Measurements from ENCODE around the gene BLNK. TPM values are rescaled to one million over a fixed set of nuclear protein-coding genes. Genes with fewer than 3 reads are reported as not detected.

Gene BLNK
- total and polyA plus RNA-seq, 2 experiments from 2014 or later = 0.11 TPM; not detected in 1

GRCh38 chr10:96249264-96249663 is 22.1 kb downstream of the BLNK start:
- Histone ChIP-seq H3K4me1 (ENCODE audit: insufficient read depth) (no peaks in the 10 kb centered on the region; the same call in 1 of the 2 replicates), H2AFZ (peak overlapping the region; percentile 97), H3K79me2 (replicated peaks; ENCODE audit: insufficient read depth) (no peaks in the 10 kb centered on the region), H3K9me2 (ENCODE audit: insufficient read depth) (no peaks in the 10 kb centered on the region; the same call in 1 of the 2 replicates), H3K36me3 (ENCODE audit: insufficient read depth) (no peaks in the 10 kb centered on the region), H4K20me1 (replicated peaks; ENCODE audit: insufficient read depth) (no peaks in the 10 kb centered on the region), H3K4me2 (no peak overlapping the region), H3K27ac (ENCODE audit: low read depth) (no peak overlapping the region), H3F3A (replicated peaks; ENCODE audit: low read depth) (no peaks in the 10 kb centered on the region), H3K27me3 (ENCODE audit: insufficient read depth) (no peaks in the 10 kb centered on the region), H3K4me3 (no peak overlapping the region)
- Mint-ChIP-seq H3K9me3 (no peaks in the 10 kb centered on the region), H3K4me1 (peaks cover 10% of the 10 kb centered on the region), H3K27ac (no peak overlapping the region; the same call in 1 of the 2 replicates), H3K4me3 (no peak overlapping the region), H3K36me3 (ENCODE audit: low read depth) (no peaks in the 10 kb centered on the region), H3K27me3 (ENCODE audit: insufficient read depth, low read depth, poor library complexity) (peaks cover 3% of the 10 kb centered on the region)
- DNase-seq (ENCODE audit: low spot score) (no peak), ATAC-seq (peak; percentile 90)
- TF ChIP-seq ZNF331 (CRISPR knock-in tag; IDR thresholded peaks at IDR 0.05; ENCODE audit: low read depth) (no peak), JUNB (IDR thresholded peaks at IDR 0.05; ENCODE audit: unreplicated experiment) (peak; percentile 15), ZNF114 (CRISPR knock-in tag; IDR thresholded peaks at IDR 0.05) (no peak), STAT1 (IDR thresholded peaks at IDR 0.05; ENCODE audit: unreplicated experiment) (no peak), CTCF (conservative IDR thresholded peaks at IDR 0.05; ENCODE audit: low read depth in 2 of 2) (no peak), EZH2 (IDR thresholded peaks at IDR 0.05; ENCODE audit: low read depth, unreplicated experiment) (no peak)

GRCh38 chr10:96244354-96244753 is 27.0 kb downstream of the BLNK start:
- H3K9me3 Mint-ChIP-seq = no peaks in the 10 kb centered on the region
- H3K27ac Mint-ChIP-seq = no peak overlapping the region
- no peak overlapping the region for H3K4me3 ChIP-seq
- DNase-seq (ENCODE audit: low spot score) (no peak), ATAC-seq (no peak)
- no peaks in the 10 kb centered on the region for H3F3A ChIP-seq (replicated peaks; ENCODE audit: low read depth)
- no peaks in the 10 kb centered on the region; the same call in 1 of the 2 replicates for H3K4me1 ChIP-seq (ENCODE audit: insufficient read depth)
- no peaks in the 10 kb centered on the region for H3K27me3 ChIP-seq (ENCODE audit: insufficient read depth)
- H3K36me3 Mint-ChIP-seq (ENCODE audit: low read depth) = no peaks in the 10 kb centered on the region
- no peak overlapping the region for H3K4me2 ChIP-seq
- H3K9me2 ChIP-seq (ENCODE audit: insufficient read depth) = no peaks in the 10 kb centered on the region
- H4K20me1 ChIP-seq (replicated peaks; ENCODE audit: insufficient read depth) = no peaks in the 10 kb centered on the region
- H2AFZ ChIP-seq = no peak overlapping the region
- peaks cover 4% of the 10 kb centered on the region for H3K4me1 Mint-ChIP-seq
- H3K27ac ChIP-seq (ENCODE audit: low read depth) = no peak overlapping the region
- no peak overlapping the region for H3K4me3 Mint-ChIP-seq
- no peaks in the 10 kb centered on the region for H3K36me3 ChIP-seq (ENCODE audit: insufficient read depth)
- no peaks in the 10 kb centered on the region for H3K79me2 ChIP-seq (replicated peaks; ENCODE audit: insufficient read depth)
- H3K27me3 Mint-ChIP-seq (ENCODE audit: insufficient read depth, low read depth, poor library complexity) = peaks cover 2% of the 10 kb centered on the region
- TF ChIP-seq STAT1 (IDR thresholded peaks at IDR 0.05; ENCODE audit: unreplicated experiment) (no peak), NANOG (IDR thresholded peaks at IDR 0.05; ENCODE audit: borderline replicate concordance) (no peak), ETS1 (IDR thresholded peaks at IDR 0.05) (no peak), ZNF114 (CRISPR knock-in tag; IDR thresholded peaks at IDR 0.05) (no peak), EZH2phosphoT487 (IDR thresholded peaks at IDR 0.05; ENCODE audit: unreplicated experiment) (no peak), REST (IDR thresholded peaks at IDR 0.05; ENCODE audit: unreplicated experiment) (no peak), POLR2AphosphoS5 (IDR thresholded peaks at IDR 0.05; ENCODE audit: low read depth) (no peak)
